Measurements from ENCODE around the gene MAP4. TPM values are rescaled to one million over a fixed set of nuclear protein-coding genes. Genes with fewer than 3 reads are reported as not detected.

The MAP4 gene
- total RNA-seq, 1 donor from 2014 or later, result 319 TPM

GRCh38 chr3:48039487-48040190, 23.4 kb upstream of the MAP4 start:
- Mint-ChIP-seq H3K4me3 (ENCODE audit: unreplicated experiment) (peak overlapping the region; percentile 58), H3K27me3 (ENCODE audit: unreplicated experiment) (peaks cover 1% of the 10 kb centered on the region), H3K27ac (ENCODE audit: unreplicated experiment) (peak overlapping the region; percentile 94), H3K36me3 (ENCODE audit: unreplicated experiment) (no peaks in the 10 kb centered on the region), H3K4me1 (ENCODE audit: low read depth, unreplicated experiment) (peaks cover 14% of the 10 kb centered on the region), H3K9me3 (ENCODE audit: unreplicated experiment) (no peaks in the 10 kb centered on the region)
- TF ChIP-seq CTCF (IDR thresholded peaks at IDR 0.05; ENCODE audit: partially characterized antibody, unreplicated experiment), result no peak
- DNase-seq, result no peak

GRCh38 chr3:48038971-48039481, 22.8 kb upstream of the MAP4 start:
- H3K27ac Mint-ChIP-seq (ENCODE audit: unreplicated experiment), result peak overlapping the region; percentile 94
- no peaks in the 10 kb centered on the region for H3K36me3 Mint-ChIP-seq (ENCODE audit: unreplicated experiment)
- peaks cover 1% of the 10 kb centered on the region for H3K27me3 Mint-ChIP-seq (ENCODE audit: unreplicated experiment)
- no peak for DNase-seq
- peaks cover 15% of the 10 kb centered on the region for H3K4me1 Mint-ChIP-seq (ENCODE audit: low read depth, unreplicated experiment)
- peak overlapping the region; percentile 58 for H3K4me3 Mint-ChIP-seq (ENCODE audit: unreplicated experiment)
- H3K9me3 Mint-ChIP-seq (ENCODE audit: unreplicated experiment), result no peaks in the 10 kb centered on the region
- TF ChIP-seq CTCF (IDR thresholded peaks at IDR 0.05; ENCODE audit: partially characterized antibody, unreplicated experiment), result no peak

- Mint-ChIP-seq H3K27ac (ENCODE audit: unreplicated experiment) (peak overlapping the region; percentile 34), H3K27me3 (ENCODE audit: unreplicated experiment) (peaks cover 1% of the 10 kb centered on the region), H3K36me3 (ENCODE audit: unreplicated experiment) (no peaks in the 10 kb centered on the region), H3K4me1 (ENCODE audit: low read depth, unreplicated experiment) (peaks cover 15% of the 10 kb centered on the region), H3K4me3 (ENCODE audit: unreplicated experiment) (no peak overlapping the region), H3K9me3 (ENCODE audit: unreplicated experiment) (no peaks in the 10 kb centered on the region)
- DNase-seq, result no peak
- TF ChIP-seq CTCF (IDR thresholded peaks at IDR 0.05; ENCODE audit: partially characterized antibody, unreplicated experiment), result no peak
These were observed 17.8 kb upstream of the MAP4 start for GRCh38 chr3:48034000-48034516.

GRCh38 chr3:48030188-48030587, 14.0 kb upstream of the MAP4 start:
- DNase-seq, result no peak
- H3K4me1 Mint-ChIP-seq (ENCODE audit: low read depth, unreplicated experiment), result peaks cover 14% of the 10 kb centered on the region
- no peaks in the 10 kb centered on the region for H3K36me3 Mint-ChIP-seq (ENCODE audit: unreplicated experiment)
- no peak overlapping the region for H3K4me3 Mint-ChIP-seq (ENCODE audit: unreplicated experiment)
- H3K9me3 Mint-ChIP-seq (ENCODE audit: unreplicated experiment), result peaks cover 1% of the 10 kb centered on the region
- no peak for TF ChIP-seq CTCF (IDR thresholded peaks at IDR 0.05; ENCODE audit: partially characterized antibody, unreplicated experiment)
- no peak overlapping the region for H3K27ac Mint-ChIP-seq (ENCODE audit: unreplicated experiment)
- H3K27me3 Mint-ChIP-seq (ENCODE audit: unreplicated experiment), result no peaks in the 10 kb centered on the region

All from glutamatergic neuron (in vitro differentiated cells).